Thyroid gland (tissue), 4 donors: ENCODE data around the gene ARHGDIG.

Experiments used
- CTCF ChIP-seq, 6 experiments: fragments of 200-600 bp in 3 of 6; fragments of 450-650 bp in 3 of 6; sonication (generic) in 3 of 6; IDR thresholded peaks; one replicate each; pipeline ENCODE4 v1.5.1; 2016 to 2019; ENCODE audit warnings: antibody characterized with exemption in 6 of 6, mild to moderate bottlenecking in 2 of 6, inconsistent platforms in 1 of 6, moderate library complexity in 1 of 6
- POLR2A ChIP-seq, 2 donors: fragments of 450-650 bp; IDR thresholded peaks; one replicate each; pipeline ENCODE4 v1.6.1; 2017; ENCODE audit warnings: antibody characterized with exemption in 2 of 2, mild to moderate bottlenecking in 2 of 2, moderate library complexity in 1 of 2

DNA sequence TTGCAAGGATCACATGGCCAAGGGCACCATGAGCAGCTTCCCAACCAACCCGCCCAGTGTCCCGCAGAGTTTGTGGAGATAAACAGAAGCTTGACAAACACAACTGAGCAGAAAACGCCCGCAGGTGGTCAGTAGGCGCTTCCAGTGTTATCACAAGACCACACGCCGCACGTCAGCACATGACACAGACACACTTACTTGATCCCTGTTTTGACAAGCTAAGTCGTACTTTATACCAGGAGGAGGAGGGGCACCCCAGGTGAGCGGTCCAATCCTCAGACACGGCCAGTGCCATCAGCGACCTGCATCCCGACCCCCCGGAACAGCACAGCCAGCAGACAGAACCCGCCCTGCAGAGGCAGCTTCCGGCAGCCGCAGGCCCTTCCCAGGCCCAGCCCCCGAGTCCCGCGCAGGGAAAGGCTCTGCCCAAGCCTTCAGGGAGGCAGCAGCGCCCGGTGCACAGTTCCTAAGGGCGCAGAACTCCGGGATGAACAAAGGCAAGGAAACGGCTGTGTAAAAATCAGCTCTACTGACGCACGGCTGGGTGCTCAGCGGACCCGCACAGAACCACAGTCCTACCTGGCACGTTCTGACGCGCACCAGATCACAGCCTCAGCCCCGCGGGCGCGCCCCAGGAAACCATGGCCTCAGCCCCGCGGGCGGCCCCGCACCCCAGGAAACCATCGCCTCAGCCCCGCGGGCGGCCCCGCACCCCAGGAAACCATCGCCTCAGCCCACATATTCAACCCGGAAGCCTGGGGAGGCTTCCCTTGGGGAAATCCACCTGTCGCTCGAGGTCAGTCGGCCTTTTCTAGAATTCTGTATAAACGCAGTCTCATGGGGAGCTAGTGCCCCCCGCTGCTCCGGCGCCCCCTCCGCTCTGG, 44.3 kb downstream of the ARHGDIG start:
- TF ChIP-seq CTCF (IDR thresholded peaks at IDR 0.05) (no peak), POLR2A (IDR thresholded peaks at IDR 0.05) (no peak)
